GM13976 (cell line): ENCODE measurements around the gene CSTPP1.
"Not testable (repeated sequence)": the region's sequence is repeated elsewhere in the genome, so short reads cannot be mapped to it uniquely, and the experiment has no call there.

ENCODE experiments used
- DNase-seq: peaks from one replicate; pipeline ENCODE4 v3.0.0; 2012; ENCODE audit warnings: low spot score
- CTCF ChIP-seq: IDR thresholded peaks from 2 replicates; pipeline ENCODE4 v1.5.1; 2012; ENCODE audit warnings: borderline replicate concordance, mild to moderate bottlenecking; ENCODE audit not compliant: insufficient read depth; ENCODE audit errors: extremely low read depth, missing control alignments, control extremely low read depth
- in situ Hi-C: fragments of 300-500 bp; cut with MboI; formaldehyde crosslinking; loops from one replicate; pipeline ENCODE4 v1.12.0; 2022; ENCODE audit warnings: low sequenced_read_pairs, mixed read lengths, inconsistent platforms; ENCODE audit not compliant: unreplicated experiment

Gene CSTPP1

GRCh38 chr11:46951864-46952263 lies 15.3 kb downstream of the CSTPP1 start:
- in situ Hi-C loops, result no loop called here
- no peak for TF ChIP-seq CTCF
- DNase-seq, result no peak

DNA sequence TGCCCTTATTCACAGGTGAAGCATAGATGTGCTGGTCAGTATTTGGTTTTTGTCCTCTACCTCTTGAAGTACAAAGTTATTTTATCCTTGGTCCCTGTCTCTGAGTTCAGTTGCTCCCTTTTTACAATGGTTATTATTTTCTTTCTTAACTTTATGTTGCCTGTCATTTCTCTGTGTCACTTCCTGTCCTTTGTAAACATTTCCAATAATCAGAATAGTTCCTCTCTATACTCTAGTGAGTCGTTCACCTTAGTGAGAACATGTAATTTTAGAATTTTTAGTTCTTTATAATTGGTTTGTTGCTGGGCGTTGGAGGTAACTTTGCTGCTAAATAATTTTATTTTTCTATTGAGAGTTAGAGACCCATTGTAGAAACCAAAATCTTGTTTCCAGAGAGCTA lies 16.0 kb downstream of the CSTPP1 start:
- TF ChIP-seq CTCF, result no peak
- DNase-seq, result no peak
- in situ Hi-C loops, result no loop called here

DNA sequence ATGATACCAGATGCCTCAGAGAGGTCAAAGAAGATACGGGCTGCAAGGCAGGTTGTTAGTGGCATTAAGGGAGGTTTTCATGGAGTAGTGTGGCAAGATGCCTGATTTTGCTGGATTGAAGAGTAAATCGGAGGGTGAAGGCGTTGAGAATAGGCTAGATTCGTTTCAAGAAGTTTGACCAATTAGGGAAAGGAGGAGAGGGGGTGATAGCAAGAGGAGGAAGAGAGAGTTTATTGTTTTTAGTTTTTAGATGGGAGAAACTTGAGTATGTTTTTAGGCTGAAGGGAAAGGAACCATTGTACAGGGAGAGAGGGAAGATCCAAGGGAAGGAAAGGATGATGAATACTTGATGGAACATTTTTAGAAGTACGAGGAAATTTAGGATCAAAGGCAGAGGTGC lies 16.5 kb downstream of the CSTPP1 start:
- no peak for TF ChIP-seq CTCF
- DNase-seq, result no peak
- in situ Hi-C loops, result no loop called here

- in situ Hi-C loops, result no loop called here
- no peak for DNase-seq
Observed at GRCh38 chr11:46958777-46959176, 22.2 kb downstream of the CSTPP1 start.

DNA sequence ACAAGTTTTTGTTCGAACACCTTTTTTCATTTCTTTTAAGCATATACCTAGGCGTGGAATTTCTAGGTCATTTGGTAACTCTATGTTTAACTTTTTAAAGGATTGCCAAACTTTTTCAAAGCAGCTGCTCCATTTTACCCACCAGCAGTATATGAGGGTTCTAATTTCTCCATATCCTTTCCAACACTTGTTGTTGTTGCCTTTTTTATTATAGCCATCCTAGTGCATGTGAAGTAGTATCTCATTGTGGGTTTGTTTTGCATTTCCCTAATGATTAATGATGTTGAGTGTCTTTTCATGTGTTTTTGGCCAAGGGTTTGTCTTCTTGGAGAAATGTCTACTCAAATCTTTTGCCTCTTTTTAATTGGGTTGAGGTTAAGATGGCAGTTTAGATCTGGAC lies 24.5 kb downstream of the CSTPP1 start:
- no peak for TF ChIP-seq CTCF
- DNase-seq, result no peak
- in situ Hi-C loops, result no loop called here

More at GRCh38 chr11:46958777-46959176, 22.2 kb downstream of the CSTPP1 start:
- no peak for TF ChIP-seq CTCF

DNA sequence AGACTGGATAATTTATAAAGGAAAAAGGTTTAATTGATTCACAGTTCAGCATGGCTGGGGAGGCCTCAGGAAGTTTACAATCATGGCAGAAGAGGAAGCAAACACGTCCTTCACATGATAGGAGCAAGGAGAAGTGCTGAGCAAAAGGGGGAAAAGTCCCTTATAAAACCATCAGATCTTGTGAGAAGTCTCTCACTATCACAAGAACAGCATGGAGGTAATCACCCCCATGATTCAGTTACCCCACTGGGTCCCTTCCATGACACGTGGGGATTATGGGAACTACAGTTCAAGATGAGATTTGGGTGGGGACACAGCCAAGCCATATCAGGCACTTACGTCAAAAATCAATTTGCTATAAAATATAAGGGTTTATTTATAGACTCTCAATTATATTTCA lies 25.3 kb downstream of the CSTPP1 start:
- DNase-seq, in situ Hi-C loops: not testable (repeated sequence)

- in situ Hi-C loops, result no loop called here
Observed at GRCh38 chr11:46963844-46964243, 27.3 kb downstream of the CSTPP1 start.

More at GRCh38 chr11:46963844-46964243, 27.3 kb downstream of the CSTPP1 start:
- DNase-seq, result no peak
- no peak for TF ChIP-seq CTCF
